Keratinocyte (primary cell): Measurements from ENCODE around the gene SPOP. TPM values are rescaled to one million over a fixed set of nuclear protein-coding genes. Genes with fewer than 3 reads are reported as not detected.

ENCODE experiments used
- DNase-seq: peaks from one replicate; pipeline ENCODE4 v3.0.0-alpha.2; 2011; ENCODE audit warnings: low read depth, missing footprints, low spot score
- FAIRE-seq: peaks from 2 replicates; lab custom pipeline; 2011; peaks lifted over from hg19 to GRCh38; lab: Jason Lieb, UNC
- H2AFZ ChIP-seq: 2 replicates; pipeline ENCODE4 v1.6.0; 2012; ENCODE audit warnings: low read length, control low read depth, inconsistent platforms; ENCODE audit not compliant: control insufficient read depth
- H3K27ac ChIP-seq: 2 replicates; pipeline ENCODE4 v1.5.1; 2011; ENCODE audit warnings: low read length; ENCODE audit not compliant: control insufficient read depth, insufficient read depth
- H3K27me3 ChIP-seq: 3 replicates; pipeline ENCODE4 v1.6.0; 2011; ENCODE audit warnings: low read length; ENCODE audit not compliant: control insufficient read depth, insufficient read depth; ENCODE audit errors: extremely low read depth
- H3K36me3 ChIP-seq, 2 experiments: 2 replicates in 1 of 2; 3 replicates in 1 of 2; pipeline ENCODE4 v1.5.1; 2011; ENCODE audit warnings: low read length in 2 of 2, mild to moderate bottlenecking in 1 of 2; ENCODE audit not compliant: control insufficient read depth in 2 of 2, insufficient read depth in 2 of 2; ENCODE audit errors: extremely low read depth in 1 of 2
- H3K4me1 ChIP-seq: 3 replicates; pipeline ENCODE4 v1.5.1; 2011; ENCODE audit warnings: low read length; ENCODE audit not compliant: control insufficient read depth, insufficient read depth; ENCODE audit errors: extremely low read depth
- H3K4me2 ChIP-seq: 3 replicates; pipeline ENCODE4 v1.6.0; 2011; ENCODE audit warnings: low read depth, low read length; ENCODE audit not compliant: control insufficient read depth, insufficient read depth; ENCODE audit errors: extremely low read depth
- H3K4me3 ChIP-seq, 3 experiments: fragments of 200-600 bp in 1 of 3; sonication (generic) in 1 of 3; 2 replicates in 2 of 3; 3 replicates in 1 of 3; pipeline ENCODE4 v1.5.1; 2011 to 2016; ENCODE audit warnings: low read length in 3 of 3, mild to moderate bottlenecking in 3 of 3, control low read depth in 2 of 3, inconsistent platforms in 1 of 3, low read depth in 1 of 3, mixed read lengths in 1 of 3, mixed run types in 1 of 3, moderate library complexity in 1 of 3; ENCODE audit not compliant: control insufficient read depth in 2 of 3, insufficient read depth in 2 of 3; ENCODE audit errors: extremely low read depth in 1 of 3
- H3K79me2 ChIP-seq: 2 replicates; pipeline ENCODE4 v1.6.0; 2012; ENCODE audit warnings: low read length; ENCODE audit not compliant: control insufficient read depth, insufficient read depth
- H3K9ac ChIP-seq: 3 replicates; pipeline ENCODE4 v1.6.0; 2011; ENCODE audit warnings: low read length; ENCODE audit not compliant: control insufficient read depth, insufficient read depth; ENCODE audit errors: extremely low read depth
- H3K9me1 ChIP-seq: 3 replicates; pipeline ENCODE4 v1.6.0; 2011; ENCODE audit warnings: low read length; ENCODE audit not compliant: control insufficient read depth, insufficient read depth; ENCODE audit errors: extremely low read depth
- H3K9me3 ChIP-seq: 2 replicates; pipeline ENCODE4 v1.5.1; 2012; ENCODE audit warnings: low read depth, low read length; ENCODE audit not compliant: control insufficient read depth
- H4K20me1 ChIP-seq: 3 replicates; pipeline ENCODE4 v1.6.0; 2011; ENCODE audit warnings: low read length; ENCODE audit not compliant: control insufficient read depth, insufficient read depth; ENCODE audit errors: extremely low read depth
- CTCF ChIP-seq, 3 experiments: IDR thresholded peaks in 1 of 3; conservative IDR thresholded peaks in 1 of 3; optimal IDR thresholded peaks in 1 of 3; 2 replicates in 2 of 3; 3 replicates in 1 of 3; pipeline versions ENCODE3 to v1.5.1; 2011; ENCODE audit warnings: low read length in 3 of 3, mild to moderate bottlenecking in 3 of 3, moderate library complexity in 2 of 3, control low read depth in 1 of 3, inconsistent platforms in 1 of 3; ENCODE audit not compliant: insufficient read depth in 2 of 3; ENCODE audit errors: extremely low read depth in 1 of 3
- EZH2 ChIP-seq: IDR thresholded peaks from one replicate; pipeline ENCODE4 v1.6.1; 2012; ENCODE audit warnings: inconsistent platforms, mild to moderate bottlenecking, low read length, moderate library complexity
- dilution Hi-C: fragments of 300-500 bp; cut with MboI; formaldehyde crosslinking; loops from one replicate; pipeline ENCODE4 v1.7.0; 2020; ENCODE audit warnings: low sequenced_read_pairs; ENCODE audit not compliant: extremely low pct_ligation_motif_present
- polyA plus RNA-seq, 5 experiments: library from polyadenylated mRNA; depleted of rRNA in 3 of 5; stranded (reverse) in 3 of 5; stranded (forward) in 1 of 5; unstranded in 1 of 5; fragments of >200 nt; gene quantifications; 1 replicate in 1 of 5; 2 replicates in 3 of 5; 3 replicates in 1 of 5; pipeline versions ENCODE4 v1.2.1 to v1.2.3, GENCODE V29; 2011 to 2012; ENCODE audit warnings: missing spikeins in 2 of 5, low read depth in 1 of 5, low replicate concordance in 1 of 5

The SPOP gene
- polyA plus RNA-seq, 1 donor (not counting 4 experiments of a cell fraction or from before 2014, with no cell fraction given): 27.5 TPM

DNA sequence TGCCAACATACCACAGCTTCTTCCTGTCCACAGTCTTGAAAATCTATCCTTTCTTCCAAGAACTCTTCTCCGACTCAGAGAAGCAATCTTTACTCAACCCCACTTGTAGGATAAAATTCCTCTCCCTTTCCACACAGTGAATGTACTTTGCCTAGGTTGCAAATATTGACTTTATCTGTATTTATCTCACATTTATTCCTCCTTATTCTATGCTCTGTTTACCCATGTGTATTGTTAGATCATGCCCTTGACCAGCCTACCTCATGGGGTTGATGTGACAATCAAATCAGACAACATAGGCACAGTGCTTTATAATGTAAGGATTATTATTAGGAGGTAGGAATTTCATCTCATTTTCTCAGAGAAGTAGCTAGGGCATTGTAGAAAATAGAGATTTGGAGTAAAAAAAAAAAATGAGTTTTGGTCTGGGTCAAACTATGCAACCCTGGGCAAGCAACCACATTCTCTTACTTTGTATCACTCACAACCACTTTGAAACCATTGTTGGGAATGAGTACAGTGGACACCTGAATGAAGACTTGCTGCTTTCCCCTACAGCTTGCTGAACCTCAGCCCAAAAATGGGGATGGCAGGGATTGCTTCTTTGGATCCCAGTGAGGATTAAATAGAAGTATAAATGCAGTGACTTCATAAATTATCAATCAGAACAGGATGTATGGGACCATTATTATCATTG, 38.9 kb upstream of the SPOP start:
- no peaks in the 10 kb centered on the region for H3K9me3 ChIP-seq
- no peaks in the 10 kb centered on the region for H3K27me3 ChIP-seq
- dilution Hi-C loops: no loop called here
- TF ChIP-seq EZH2: no peak
- TF ChIP-seq CTCF (optimal IDR thresholded peaks at IDR 0.05 in 1 of 3, IDR thresholded peaks at IDR 0.05 in 1 of 3, conservative IDR thresholded peaks at IDR 0.05 in 1 of 3; ENCODE audit: extremely low read depth in 1 of 3, insufficient read depth in 2 of 3, low read length in 3 of 3): no peak
- H2AFZ ChIP-seq: no peak overlapping the region
- peaks cover 0 to 12% of the 10 kb centered on the region in 2 experiments for H3K36me3 ChIP-seq
- H3K79me2 ChIP-seq: no peaks in the 10 kb centered on the region
- no peak overlapping the region for H3K4me2 ChIP-seq
- no peak overlapping the region for H3K4me3 ChIP-seq
- no peaks in the 10 kb centered on the region for H4K20me1 ChIP-seq
- no peak overlapping the region for H3K27ac ChIP-seq
- H3K4me1 ChIP-seq: no peaks in the 10 kb centered on the region
- DNase-seq (no peak), FAIRE-seq (no peak)
- H3K9me1 ChIP-seq: no peaks in the 10 kb centered on the region
- H3K9ac ChIP-seq: no peak overlapping the region

DNA sequence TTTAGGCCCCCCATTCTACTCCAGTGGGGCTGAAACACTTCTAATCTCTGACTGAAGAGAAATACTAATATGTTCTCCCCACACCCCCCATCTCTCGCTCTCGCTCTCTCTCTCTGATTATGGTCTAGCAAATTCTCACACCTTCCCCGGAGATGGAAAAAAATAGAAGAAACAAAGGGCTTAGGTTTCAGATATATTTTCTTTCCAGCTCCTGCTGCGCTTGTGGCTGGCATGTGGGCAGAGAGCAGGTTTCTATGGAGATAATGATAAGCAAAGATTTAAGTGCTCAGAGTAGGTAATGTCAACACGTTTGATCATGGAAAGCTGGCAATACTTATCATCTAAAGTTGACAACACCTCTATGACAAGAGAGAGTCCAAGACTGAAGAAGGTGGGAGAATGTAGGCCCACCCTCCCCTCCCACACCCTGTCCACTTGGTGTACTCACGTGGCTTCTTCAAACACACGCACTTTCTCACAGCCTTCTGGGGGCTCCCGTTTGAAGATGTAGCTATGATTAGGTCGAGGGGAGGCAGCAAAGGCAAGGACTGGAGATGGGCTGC, 37.9 kb upstream of the SPOP start:
- Histone ChIP-seq H3K4me2 (no peak overlapping the region), H2AFZ (no peak overlapping the region), H3K27ac (no peak overlapping the region), H3K4me3 (no peak overlapping the region), H4K20me1 (no peaks in the 10 kb centered on the region), H3K36me3 (peaks cover 0 to 12% of the 10 kb centered on the region in 2 experiments), H3K9me3 (no peaks in the 10 kb centered on the region), H3K9me1 (no peaks in the 10 kb centered on the region), H3K27me3 (no peaks in the 10 kb centered on the region), H3K4me1 (no peaks in the 10 kb centered on the region), H3K9ac (no peak overlapping the region), H3K79me2 (no peaks in the 10 kb centered on the region)
- TF ChIP-seq EZH2: no peak
- TF ChIP-seq CTCF (optimal IDR thresholded peaks at IDR 0.05 in 1 of 3, IDR thresholded peaks at IDR 0.05 in 1 of 3, conservative IDR thresholded peaks at IDR 0.05 in 1 of 3; ENCODE audit: extremely low read depth in 1 of 3, insufficient read depth in 2 of 3, low read length in 3 of 3): no peak
- no peak for DNase-seq
- dilution Hi-C loops: no loop called here
- FAIRE-seq: no peak
